Liver (tissue), 3 donors: ENCODE measurements around the gene ZNRF2.

ENCODE experiments used
- ATF3 ChIP-seq: IDR thresholded peaks from 2 replicates; pipeline ENCODE4 v1.6.1; 2016; ENCODE audit warnings: antibody characterized with exemption
- CTCF ChIP-seq: fragments of 150-350 bp; IDR thresholded peaks from 2 replicates; pipeline ENCODE4 v1.5.1; 2017; ENCODE audit warnings: improper control_type of control experiment, low read depth, low read length; ENCODE audit not compliant: missing input control
- FOXA1 ChIP-seq: IDR thresholded peaks from 2 replicates; pipeline ENCODE4 v1.6.1; 2016; ENCODE audit warnings: antibody characterized with exemption
- GABPA ChIP-seq, 2 donors: IDR thresholded peaks in 1 of 2; conservative IDR thresholded peaks in 1 of 2; 2 replicates each; pipeline ENCODE4 v1.6.1; 2016; ENCODE audit warnings: antibody characterized with exemption in 2 of 2, mild to moderate bottlenecking in 1 of 2, moderate library complexity in 1 of 2
- JUND ChIP-seq, 2 donors: IDR thresholded peaks; 2 replicates each; pipeline ENCODE4 v1.6.1; 2016; ENCODE audit warnings: antibody characterized with exemption in 2 of 2
- MAX ChIP-seq: IDR thresholded peaks from 2 replicates; pipeline ENCODE4 v1.6.1; 2016; ENCODE audit warnings: antibody characterized with exemption
- NR2F2 ChIP-seq: IDR thresholded peaks from 2 replicates; pipeline ENCODE4 v1.6.1; 2016; ENCODE audit warnings: antibody characterized with exemption
- RAD21 ChIP-seq, 2 donors: IDR thresholded peaks; 2 replicates each; pipeline ENCODE4 v1.6.1; 2016; ENCODE audit warnings: antibody characterized with exemption in 2 of 2, mild to moderate bottlenecking in 2 of 2
- REST ChIP-seq: IDR thresholded peaks from 2 replicates; pipeline ENCODE4 v1.6.1; 2016; ENCODE audit warnings: antibody characterized with exemption, mild to moderate bottlenecking
- RXRA ChIP-seq, 2 donors: IDR thresholded peaks; 2 replicates each; pipeline ENCODE4 v1.6.1; 2017 to 2018; ENCODE audit warnings: antibody characterized with exemption in 2 of 2, mild to moderate bottlenecking in 1 of 2
- SP1 ChIP-seq: IDR thresholded peaks from 2 replicates; pipeline ENCODE4 v1.6.1; 2018; ENCODE audit warnings: antibody characterized with exemption, mild to moderate bottlenecking
- TAF1 ChIP-seq: conservative IDR thresholded peaks from 2 replicates; pipeline ENCODE4 v1.6.1; 2016; ENCODE audit warnings: antibody characterized with exemption, mild to moderate bottlenecking
- YY1 ChIP-seq: IDR thresholded peaks from 2 replicates; pipeline ENCODE4 v1.6.1; 2016; ENCODE audit warnings: antibody characterized with exemption, mild to moderate bottlenecking
- ZBTB33 ChIP-seq: IDR thresholded peaks from 2 replicates; pipeline ENCODE4 v1.6.1; 2016; ENCODE audit warnings: antibody characterized with exemption
- donor health status: healthy.
- donor health status: healthy.

GRCh38 chr7:30244340-30244739, 40.1 kb upstream of the ZNRF2 start:
- TF ChIP-seq CTCF (no peak), YY1 (no peak), ZBTB33 (no peak), GABPA (IDR thresholded peaks at IDR 0.05 in 1 of 2, conservative IDR thresholded peaks at IDR 0.05 in 1 of 2) (no peak), ATF3 (no peak), TAF1 (no peak), FOXA1 (no peak), NR2F2 (no peak), RAD21 (IDR thresholded peaks at IDR 0.05) (no peak), SP1 (no peak), REST (no peak), MAX (no peak), RXRA (IDR thresholded peaks at IDR 0.05) (no peak), JUND (IDR thresholded peaks at IDR 0.05) (no peak)
